CD14-positive monocyte (primary cell): ENCODE results near the gene ARL11. TPM values are rescaled to one million over a fixed set of nuclear protein-coding genes. Genes with fewer than 3 reads are reported as not detected.
A peak's percentile ranks its signal among the peaks of the same experiment; 100 is the strongest.

Experiments used
- DNase-seq, 3 donors: peaks; one replicate each; pipeline ENCODE4 v3.0.0-alpha.2; 2011 to 2022
- H2AFZ ChIP-seq: 2 replicates; pipeline ENCODE4 v1.6.0; 2012; ENCODE audit warnings: mild to moderate bottlenecking, low read depth, low read length, inconsistent platforms; ENCODE audit not compliant: insufficient read depth, poor library complexity, severe bottlenecking
- H3K27ac ChIP-seq, 2 donors: 1 replicate in 1 of 2; 2 replicates in 1 of 2; pipeline ENCODE4 v1.5.1; 2012 to 2013; ENCODE audit warnings: low read length in 2 of 2, control low read depth in 1 of 2, inconsistent platforms in 1 of 2, low read depth in 1 of 2, mild to moderate bottlenecking in 1 of 2
- H3K27me3 ChIP-seq, 2 donors: one replicate each; pipeline versions ENCODE4 v1.6.0 to v1.6.1; 2011 to 2013; ENCODE audit warnings: low read length in 2 of 2; ENCODE audit not compliant: control insufficient read depth in 2 of 2, insufficient read depth in 2 of 2
- H3K36me3 ChIP-seq, 2 donors: replicated peaks in 1 of 2; 1 replicate in 1 of 2; 2 replicates in 1 of 2; pipeline versions ENCODE4 v1.5.1 to v1.6.1; 2012 to 2013; ENCODE audit warnings: low read length in 2 of 2, control low read depth in 1 of 2, inconsistent platforms in 1 of 2, mild to moderate bottlenecking in 1 of 2; ENCODE audit not compliant: insufficient read depth in 2 of 2, control insufficient read depth in 1 of 2
- H3K4me1 ChIP-seq, 2 donors: 1 replicate in 1 of 2; 2 replicates in 1 of 2; pipeline versions ENCODE4 v1.5.1 to v1.6.1; 2012 to 2013; ENCODE audit warnings: low read length in 2 of 2, control low read depth in 1 of 2, inconsistent platforms in 1 of 2, mild to moderate bottlenecking in 1 of 2, moderate library complexity in 1 of 2; ENCODE audit not compliant: insufficient read depth in 2 of 2, control insufficient read depth in 1 of 2
- H3K4me2 ChIP-seq: replicated peaks from 2 replicates; pipeline ENCODE3; 2012; ENCODE audit warnings: low read length, moderate library complexity, mild to moderate bottlenecking; ENCODE audit not compliant: poor library complexity, severe bottlenecking; ENCODE audit errors: extremely low read depth
- H3K4me3 ChIP-seq, 3 experiments: fragments of 200-600 bp in 1 of 3; sonication (generic) in 1 of 3; replicated peaks in 1 of 3; 1 replicate in 2 of 3; 2 replicates in 1 of 3; pipeline ENCODE4 v1.5.1; 2011 to 2013; ENCODE audit warnings: low read length in 3 of 3, mild to moderate bottlenecking in 3 of 3, control low read depth in 2 of 3, low read depth in 2 of 3, inconsistent platforms in 1 of 3, moderate library complexity in 1 of 3
- H3K79me2 ChIP-seq: 2 replicates; pipeline ENCODE4 v1.6.0; 2012; ENCODE audit warnings: mild to moderate bottlenecking, control low read depth, inconsistent platforms, low read length, moderate library complexity; ENCODE audit not compliant: insufficient read depth
- H3K9ac ChIP-seq: 2 replicates; pipeline ENCODE4 v1.6.0; 2017; ENCODE audit warnings: low read length, mild to moderate bottlenecking; ENCODE audit not compliant: insufficient read depth, poor library complexity, severe bottlenecking
- H3K9me3 ChIP-seq, 2 donors: replicated peaks in 1 of 2; 1 replicate in 1 of 2; 2 replicates in 1 of 2; pipeline versions ENCODE4 v1.5.1 to v1.6.1; 2012 to 2013; ENCODE audit warnings: low read length in 2 of 2, control low read depth in 1 of 2; ENCODE audit not compliant: control insufficient read depth in 1 of 2, insufficient read depth in 1 of 2
- H4K20me1 ChIP-seq: 2 replicates; pipeline ENCODE4 v1.6.0; 2012; ENCODE audit warnings: mild to moderate bottlenecking, low read length, control low read depth, moderate library complexity; ENCODE audit not compliant: insufficient read depth
- H3K27ac Mint-ChIP-seq, 7 donors: one replicate each; pipeline ENCODE4 v1.8.0; 2020; ENCODE audit warnings: mild to moderate bottlenecking in 7 of 7, mixed read lengths in 7 of 7, moderate library complexity in 6 of 7, inconsistent platforms in 2 of 7
- H3K27me3 Mint-ChIP-seq, 3 donors: one replicate each; pipeline ENCODE4 v1.8.0; 2021 to 2022; ENCODE audit warnings: low read depth in 3 of 3, mild to moderate bottlenecking in 3 of 3, mixed read lengths in 3 of 3, moderate library complexity in 3 of 3, inconsistent platforms in 1 of 3
- H3K36me3 Mint-ChIP-seq, 2 donors: one replicate each; pipeline ENCODE4 v1.8.0; 2020; ENCODE audit warnings: mixed read lengths in 2 of 2, inconsistent platforms in 1 of 2, mild to moderate bottlenecking in 1 of 2
- H3K4me1 Mint-ChIP-seq: one replicate; pipeline ENCODE4 v1.8.0; 2020; ENCODE audit warnings: mild to moderate bottlenecking, mixed read lengths
- H3K4me3 Mint-ChIP-seq, 2 donors: one replicate each; pipeline ENCODE4 v1.8.0; 2020; ENCODE audit warnings: mild to moderate bottlenecking in 2 of 2, mixed read lengths in 2 of 2, moderate library complexity in 1 of 2
- H3K9me3 Mint-ChIP-seq, 7 donors: one replicate each; pipeline ENCODE4 v1.8.0; 2020 to 2022; ENCODE audit warnings: mixed read lengths in 7 of 7, mild to moderate bottlenecking in 6 of 7, moderate library complexity in 6 of 7, inconsistent platforms in 2 of 7
- WGBS: methylation state at CpG from one replicate; pipeline ENCODE4 v1.1.5; 2013; ENCODE audit warnings: missing lambda C conversion rate; ENCODE audit not compliant: insufficient coverage; 5-methylcytosine and 5-hydroxymethylcytosine counted together
- intact Hi-C, 2 donors: fragments of 100-400 bp; cut with micrococcal nuclease; formaldehyde crosslinking; loops; one replicate each; pipeline versions ENCODE4 v1.15.0 to v1.15.1; 2023
- polyA plus RNA-seq, 3 donors: library from polyadenylated mRNA; depleted of rRNA in 1 of 3; unstranded in 2 of 3; stranded (reverse) in 1 of 3; fragments of 300-500 nt in 2 of 3; fragments of >200 nt in 1 of 3; fragmentation: Illumina TruSeq in 2 of 3; gene quantifications; 1 replicate in 2 of 3; 2 replicates in 1 of 3; pipeline ENCODE4 v1.2.3, GENCODE V29; 2012 to 2021
- TF ChIP-seq, protein P1 (sequence below): fragments of 200-600 bp; IDR thresholded peaks from one replicate; pipeline ENCODE4 v1.8.0; 2022; ENCODE audit warnings: antibody characterized with exemption, mild to moderate bottlenecking

ARL11 gene
- polyA plus RNA-seq, 3 donors = 12.8 to 19.2 (median 15.2) TPM

DNA sequence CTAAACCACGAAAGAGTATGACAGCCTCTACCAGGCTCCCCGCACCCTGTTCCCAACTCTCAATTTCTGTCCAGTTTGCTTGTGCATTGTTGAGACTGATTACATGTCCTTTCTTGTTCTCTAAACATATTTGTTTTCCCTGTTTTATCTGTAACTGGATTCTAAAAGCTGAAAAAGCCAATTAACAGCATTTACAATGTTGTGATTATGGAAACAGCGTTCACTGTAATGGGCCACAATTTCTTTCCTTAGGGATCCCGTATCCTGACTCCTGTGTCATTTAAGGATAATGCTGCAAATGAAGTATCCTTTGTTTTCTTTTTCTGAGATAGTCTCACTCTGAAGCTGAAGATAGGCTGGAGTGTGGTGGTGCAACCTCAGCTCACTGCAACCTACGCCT, 42.5 kb downstream of the ARL11 start:
- intact Hi-C loops = loop anchor here in 1 of 2 donors (10.0 kb wide), 1 partner anchor 1394 kb away; no protein-coding TSS in a partner anchor

DNA sequence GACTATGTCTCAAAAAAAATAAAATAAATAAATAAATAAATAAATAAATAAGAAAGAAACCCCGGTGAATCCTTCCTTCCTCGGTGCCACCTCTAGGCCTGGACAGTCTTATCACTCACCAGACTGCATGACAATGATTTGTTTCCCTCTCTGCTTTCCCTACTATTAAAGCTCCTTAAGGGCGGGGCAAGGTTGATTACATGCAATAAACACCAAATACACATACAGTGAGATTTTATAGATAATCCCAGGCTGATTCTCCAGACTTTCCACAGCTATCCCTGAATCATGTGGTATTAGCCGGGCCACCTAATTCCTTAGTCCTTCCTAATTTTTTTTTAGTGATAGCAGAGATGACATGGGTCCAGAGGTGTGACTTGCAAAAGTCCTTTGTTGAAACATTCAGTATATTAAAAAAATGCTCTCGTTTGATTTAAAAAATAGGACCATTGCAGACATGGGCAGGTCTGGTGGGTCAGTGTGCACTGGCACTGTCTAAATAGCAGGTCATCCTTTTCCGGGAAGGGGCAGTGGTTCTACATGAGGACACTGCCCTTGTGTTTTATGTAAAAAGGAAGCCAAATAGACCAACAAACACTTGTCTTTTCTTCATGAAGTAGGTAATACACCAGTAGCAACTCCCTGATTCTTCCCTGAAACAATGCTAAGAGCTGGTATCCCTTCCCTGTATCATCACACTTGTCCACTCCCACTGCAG, 48.4 kb downstream of the ARL11 start:
- Histone ChIP-seq H3K27me3 (no peaks in the 10 kb centered on the region), H4K20me1 (no peaks in the 10 kb centered on the region), H3K4me2 (no peak overlapping the region), H3K27ac (no peak overlapping the region), H3K4me3 (no peak overlapping the region), H3K36me3 (no peaks in the 10 kb centered on the region), H2AFZ (no peak overlapping the region), H3K9me3 (no peaks in the 10 kb centered on the region), H3K9ac (no peak overlapping the region), H3K4me1 (no peaks in the 10 kb centered on the region), H3K79me2 (no peaks in the 10 kb centered on the region)
- Mint-ChIP-seq H3K4me1 (no peaks in the 10 kb centered on the region), H3K9me3 (peaks cover 0 to 3% (median 0%) of the 10 kb centered on the region in 7 donors), H3K27me3 (no peaks in the 10 kb centered on the region), H3K27ac (peak overlapping the region in 1 of 7 donors; percentile 66), H3K36me3 (peaks cover 2 to 15% of the 10 kb centered on the region in 2 donors), H3K4me3 (no peak overlapping the region)
- intact Hi-C loops = loop anchor here in 1 of 2 donors (10.0 kb wide), 1 partner anchor 1388 kb away; no protein-coding TSS in a partner anchor
- WGBS = 83% methylated on average over 2 of the region's 6 CpGs
- TF ChIP-seq, protein P1, sequence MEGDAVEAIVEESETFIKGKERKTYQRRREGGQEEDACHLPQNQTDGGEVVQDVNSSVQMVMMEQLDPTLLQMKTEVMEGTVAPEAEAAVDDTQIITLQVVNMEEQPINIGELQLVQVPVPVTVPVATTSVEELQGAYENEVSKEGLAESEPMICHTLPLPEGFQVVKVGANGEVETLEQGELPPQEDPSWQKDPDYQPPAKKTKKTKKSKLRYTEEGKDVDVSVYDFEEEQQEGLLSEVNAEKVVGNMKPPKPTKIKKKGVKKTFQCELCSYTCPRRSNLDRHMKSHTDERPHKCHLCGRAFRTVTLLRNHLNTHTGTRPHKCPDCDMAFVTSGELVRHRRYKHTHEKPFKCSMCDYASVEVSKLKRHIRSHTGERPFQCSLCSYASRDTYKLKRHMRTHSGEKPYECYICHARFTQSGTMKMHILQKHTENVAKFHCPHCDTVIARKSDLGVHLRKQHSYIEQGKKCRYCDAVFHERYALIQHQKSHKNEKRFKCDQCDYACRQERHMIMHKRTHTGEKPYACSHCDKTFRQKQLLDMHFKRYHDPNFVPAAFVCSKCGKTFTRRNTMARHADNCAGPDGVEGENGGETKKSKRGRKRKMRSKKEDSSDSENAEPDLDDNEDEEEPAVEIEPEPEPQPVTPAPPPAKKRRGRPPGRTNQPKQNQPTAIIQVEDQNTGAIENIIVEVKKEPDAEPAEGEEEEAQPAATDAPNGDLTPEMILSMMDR = no peak
- DNase-seq = no peak

More for the DNA sequence above, 42.5 kb downstream of the ARL11 start:
- TF ChIP-seq, protein P1 = no peak
- no peak overlapping the region for H3K4me3 Mint-ChIP-seq
- H3K9ac ChIP-seq = no peak overlapping the region
- no peak overlapping the region for H3K4me3 ChIP-seq
- no peaks in the 10 kb centered on the region for H3K27me3 ChIP-seq
- H4K20me1 ChIP-seq = no peaks in the 10 kb centered on the region
- no peaks in the 10 kb centered on the region for H3K9me3 ChIP-seq
- H3K4me1 Mint-ChIP-seq = peaks cover 8% of the 10 kb centered on the region
- H3K27ac Mint-ChIP-seq = no peak overlapping the region
- no peak overlapping the region for H3K4me2 ChIP-seq
- H3K36me3 ChIP-seq = peaks cover 2 to 15% of the 10 kb centered on the region in 2 donors
- H3K79me2 ChIP-seq = no peaks in the 10 kb centered on the region
- DNase-seq = no peak
- H3K27me3 Mint-ChIP-seq = peaks cover 0 to 3% (median 0%) of the 10 kb centered on the region in 3 donors
- H2AFZ ChIP-seq = no peak overlapping the region
- no peak overlapping the region for H3K27ac ChIP-seq
- H3K9me3 Mint-ChIP-seq = no peaks in the 10 kb centered on the region
- H3K36me3 Mint-ChIP-seq = peaks cover 16 to 25% of the 10 kb centered on the region in 2 donors
- 100% methylated on average over 1 of the region's 5 CpGs for WGBS
- peaks cover 0 to 6% of the 10 kb centered on the region in 2 donors for H3K4me1 ChIP-seq
